AG20443 (cell line): ENCODE measurements around the gene SMCO4.
A peak's percentile ranks its signal among the peaks of the same experiment; 100 is the strongest.
"Not testable (repeated sequence)": the region's sequence is repeated elsewhere in the genome, so short reads cannot be mapped to it uniquely, and the experiment has no call there.

ENCODE experiments used
- DNase-seq: peaks from one replicate; pipeline ENCODE4 v3.0.0; 2012; ENCODE audit warnings: low spot score, mixed read lengths

Gene SMCO4

GRCh38 chr11:93476796-93477195, 66.4 kb downstream of the SMCO4 start:
- DNase-seq, result no peak

- DNase-seq, result no peak
These were observed 69.1 kb downstream of the SMCO4 start for GRCh38 chr11:93474123-93474522.

- peak; percentile 4 for DNase-seq
These were observed 74.9 kb downstream of the SMCO4 start for GRCh38 chr11:93468290-93468689.

- DNase-seq, result no peak
These were observed 76.1 kb downstream of the SMCO4 start for GRCh38 chr11:93467054-93467453.

- DNase-seq, result no peak
These were observed 78.2 kb downstream of the SMCO4 start for GRCh38 chr11:93464927-93465540.

GRCh38 chr11:93463666-93464065, 79.5 kb downstream of the SMCO4 start:
- not testable (repeated sequence) for DNase-seq

GRCh38 chr11:93458286-93458685, 84.9 kb downstream of the SMCO4 start:
- DNase-seq, result no peak

- no peak for DNase-seq
These were observed 98.5 kb downstream of the SMCO4 start for GRCh38 chr11:93444617-93445073.

- not testable (repeated sequence) for DNase-seq
These were observed 100.0 kb downstream of the SMCO4 start for GRCh38 chr11:93443232-93443631.

GRCh38 chr11:93432247-93432646, 110.9 kb downstream of the SMCO4 start:
- DNase-seq, result no peak
